ENCODE measurements around the gene GAREM1.
"Not testable (repeated sequence)": the region's sequence is repeated elsewhere in the genome, so short reads cannot be mapped to it uniquely, and the experiment has no call there.

The GAREM1 gene

GRCh38 chr18:32368991-32369390, 101.7 kb downstream of the GAREM1 start:
- DNase-seq (ENCODE audit: low spot score) = no peak

DNA sequence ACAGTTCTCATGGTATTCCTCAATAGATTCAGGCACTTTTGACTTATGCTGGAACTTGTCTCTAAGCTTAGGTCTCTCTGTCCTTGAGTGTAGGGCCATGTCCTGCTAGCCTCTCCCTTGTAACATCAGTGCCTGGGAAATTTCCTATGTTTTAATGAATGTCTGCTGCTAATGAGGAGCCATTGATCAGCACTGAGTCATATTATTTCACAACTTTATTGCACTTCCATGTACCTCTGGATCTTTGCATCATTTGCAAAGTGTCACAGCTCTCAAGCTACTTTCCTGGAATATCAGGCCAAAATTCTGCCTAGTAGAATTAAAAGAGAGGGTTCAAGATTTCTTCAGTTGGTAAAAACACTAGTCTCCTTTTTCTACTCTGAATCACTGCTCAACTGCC, 102.5 kb downstream of the GAREM1 start:
- DNase-seq (ENCODE audit: low spot score) = no peak

DNA sequence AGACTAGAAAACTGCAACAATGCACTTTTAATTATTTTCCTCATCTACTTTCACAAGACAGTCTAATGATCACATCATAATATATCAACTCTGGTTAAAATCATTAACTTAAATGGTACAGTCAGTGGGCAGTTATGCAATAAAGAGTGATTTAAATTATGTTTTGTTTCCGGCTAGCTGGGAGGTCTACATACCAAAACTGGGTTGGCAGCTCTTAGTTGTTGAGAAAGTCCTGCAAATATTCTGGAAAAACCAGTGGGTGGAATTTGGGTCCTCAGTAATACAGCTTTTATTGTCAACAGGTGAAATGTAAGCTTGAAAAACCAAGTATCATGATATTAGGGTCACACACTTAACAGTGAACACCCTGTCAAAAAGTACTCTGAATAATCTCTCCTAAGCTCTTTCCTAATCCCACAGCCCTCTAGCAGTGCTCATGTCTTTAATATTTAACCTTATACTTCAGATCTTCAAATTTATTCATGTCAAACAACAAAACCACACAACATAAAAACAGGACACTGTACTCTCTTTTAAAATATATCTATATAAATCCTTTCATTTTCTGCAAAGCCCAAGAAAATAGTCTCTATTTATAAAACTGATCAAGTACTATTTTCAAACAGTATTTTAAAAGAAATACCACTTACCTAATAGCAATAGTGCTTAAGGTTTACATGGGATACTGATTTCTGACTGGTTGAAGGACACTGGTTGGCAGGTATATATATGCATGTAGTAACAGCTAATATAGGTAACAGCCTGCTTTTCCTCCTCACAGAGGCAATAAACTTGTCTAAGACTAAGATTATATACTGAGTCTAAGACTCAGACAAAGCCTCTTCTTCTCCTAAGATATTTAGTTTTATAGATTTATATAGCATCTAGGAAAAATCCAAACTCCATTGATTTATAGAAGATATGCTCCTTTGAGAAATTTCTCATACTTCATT, 103.8 kb downstream of the GAREM1 start:
- DNase-seq (ENCODE audit: low spot score) = no peak

- DNase-seq (ENCODE audit: low spot score) = no peak
Observed at GRCh38 chr18:32362484-32362883, 108.2 kb downstream of the GAREM1 start.

- peak; percentile 45 for DNase-seq (ENCODE audit: low spot score)
Observed at GRCh38 chr18:32360682-32361345, 109.9 kb downstream of the GAREM1 start.

DNA sequence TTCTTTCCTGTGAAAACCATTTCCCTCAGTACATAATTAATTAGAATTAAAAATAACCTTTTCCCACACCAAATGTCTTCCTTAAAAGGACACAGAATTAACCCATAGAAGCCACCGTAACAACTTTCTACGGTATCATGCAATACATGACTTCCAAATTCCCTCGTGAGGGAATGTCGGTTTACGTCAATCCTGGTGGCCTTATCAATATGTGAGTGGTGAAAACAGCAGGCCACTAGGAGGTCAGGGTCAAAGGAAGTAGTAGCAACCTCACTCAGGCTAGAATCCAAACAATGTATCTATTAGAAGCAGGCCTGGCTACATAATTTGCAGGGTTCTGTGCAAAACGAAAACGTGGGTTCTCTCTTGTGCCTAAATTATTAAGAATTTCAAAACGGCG, 112.2 kb downstream of the GAREM1 start:
- DNase-seq (ENCODE audit: low spot score) = no peak

DNA sequence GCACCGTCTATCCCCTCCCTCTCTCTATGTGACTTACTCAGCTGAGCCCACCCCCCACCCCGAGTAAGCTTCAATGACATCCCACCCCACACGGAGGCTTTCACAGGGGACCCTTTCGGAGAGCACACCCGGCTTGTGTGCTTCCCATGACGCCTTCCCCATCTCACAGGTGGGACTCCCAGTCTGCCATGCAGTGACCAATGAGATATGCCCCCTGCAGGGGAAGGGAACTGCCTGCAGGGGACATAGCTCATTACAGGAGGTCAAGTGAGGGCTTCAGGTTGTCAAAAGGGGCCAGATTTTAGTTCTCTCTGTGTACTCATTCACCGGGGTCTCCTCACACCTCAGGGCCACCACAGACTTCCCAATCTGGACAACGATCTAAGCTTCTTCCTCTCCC, 112.6 kb downstream of the GAREM1 start:
- no peak for DNase-seq (ENCODE audit: low spot score)

DNA sequence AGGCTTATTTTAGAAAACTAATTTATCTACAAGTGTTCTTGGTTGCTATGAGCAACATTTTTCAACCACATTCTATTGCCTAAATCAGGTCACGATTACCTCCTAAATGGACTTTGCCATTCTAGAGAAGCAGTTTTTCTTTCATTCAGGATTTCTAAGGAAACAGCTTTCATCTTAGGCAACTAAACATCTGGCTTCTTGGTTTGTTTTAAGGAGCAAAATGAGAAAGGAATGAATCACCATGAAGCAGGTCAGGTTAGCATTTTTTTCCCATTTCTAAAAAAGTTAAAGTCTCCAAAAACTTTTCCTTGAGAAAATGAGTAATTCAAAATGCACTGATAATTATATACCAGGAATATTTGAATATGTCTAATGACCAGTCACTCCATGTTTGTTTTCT, 114.8 kb downstream of the GAREM1 start:
- DNase-seq (ENCODE audit: low spot score) = no peak

DNA sequence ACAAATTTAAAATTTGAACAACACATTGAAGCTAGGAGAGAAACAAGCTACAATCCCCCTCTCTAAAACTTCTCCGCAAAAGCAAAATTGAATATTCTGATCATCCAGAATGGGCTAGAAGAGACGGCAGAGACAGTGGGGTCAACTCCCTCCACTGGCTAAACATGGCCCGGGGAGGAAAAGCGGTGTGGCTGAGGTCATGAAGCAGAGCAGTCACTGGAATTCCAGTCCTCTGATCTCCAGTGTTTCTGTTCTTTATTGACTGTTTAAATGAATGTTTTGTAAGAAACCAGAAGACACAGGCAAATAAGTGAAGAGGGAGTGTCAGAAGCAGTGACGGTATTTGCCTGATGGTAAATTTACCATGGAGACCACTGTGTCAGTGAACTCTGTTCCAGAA, 116.2 kb downstream of the GAREM1 start:
- DNase-seq (ENCODE audit: low spot score) = no peak

DNA sequence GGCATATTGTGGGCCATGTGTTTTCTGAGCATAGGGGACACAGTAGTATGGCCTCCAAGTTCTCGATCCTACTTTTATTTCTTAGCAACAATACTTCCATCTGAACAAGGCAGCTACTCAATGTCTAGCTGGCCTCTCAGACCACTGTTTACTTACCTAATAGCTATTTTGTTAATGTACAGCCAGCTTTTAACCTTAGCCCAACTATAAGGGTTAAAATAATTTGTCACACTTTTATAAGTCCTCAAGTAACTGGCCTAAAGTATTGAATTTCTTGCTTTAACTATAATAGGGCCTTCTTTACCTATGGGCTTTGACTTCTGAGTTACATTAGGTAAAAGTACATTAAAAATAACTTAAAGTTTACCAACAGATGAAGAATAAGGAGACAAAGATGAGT, 117.4 kb downstream of the GAREM1 start:
- DNase-seq (ENCODE audit: low spot score) = no peak

DNA sequence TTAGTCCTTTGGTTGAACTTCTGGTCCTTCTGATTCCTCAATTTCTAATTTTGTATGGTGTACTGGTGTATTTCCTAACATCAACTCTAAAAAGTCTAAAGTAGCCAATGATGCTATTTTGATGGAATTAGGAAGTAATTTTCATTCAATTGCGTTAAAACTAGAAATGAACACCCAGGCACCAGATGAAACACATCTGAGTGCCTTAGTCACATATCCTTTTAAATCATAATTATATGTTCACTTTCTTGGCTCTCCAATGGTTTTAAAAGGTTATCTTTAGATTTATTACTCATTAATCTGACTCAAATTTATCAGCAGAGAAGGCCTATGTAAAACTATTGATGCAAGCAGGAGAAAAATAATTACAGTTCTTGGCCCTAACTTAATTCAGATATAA, 119.7 kb downstream of the GAREM1 start:
- no peak for DNase-seq (ENCODE audit: low spot score)

- no peak for DNase-seq (ENCODE audit: low spot score)
Observed at GRCh38 chr18:32349728-32350395, 120.8 kb downstream of the GAREM1 start.

- no peak for DNase-seq (ENCODE audit: low spot score)
Observed at GRCh38 chr18:32346671-32347070, 124.0 kb downstream of the GAREM1 start.

- DNase-seq (ENCODE audit: low spot score) = peak; percentile 58
Observed at GRCh38 chr18:32343634-32344033, 127.0 kb downstream of the GAREM1 start.

- DNase-seq (ENCODE audit: low spot score) = not testable (repeated sequence)
Observed at GRCh38 chr18:32341112-32341511, 129.6 kb downstream of the GAREM1 start.

DNA sequence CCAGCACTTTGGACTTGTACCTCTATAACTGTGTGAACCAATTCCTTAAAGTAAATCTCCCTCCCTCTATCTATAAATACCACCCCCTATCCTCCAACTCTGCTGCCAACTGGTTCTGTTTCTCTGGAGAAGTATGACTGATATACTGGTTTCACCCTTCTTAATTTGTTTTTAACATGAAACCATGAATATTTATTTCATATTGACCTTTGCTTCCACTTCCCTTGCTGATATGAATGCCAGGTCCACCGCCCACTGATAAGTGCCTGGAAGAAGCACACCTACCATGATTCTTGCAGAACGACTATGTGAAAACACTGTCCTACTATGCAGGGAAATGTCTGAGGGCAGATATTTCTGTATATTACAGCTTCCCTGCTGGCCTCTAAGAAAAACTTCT, 131.6 kb downstream of the GAREM1 start:
- DNase-seq (ENCODE audit: low spot score) = no peak

DNA sequence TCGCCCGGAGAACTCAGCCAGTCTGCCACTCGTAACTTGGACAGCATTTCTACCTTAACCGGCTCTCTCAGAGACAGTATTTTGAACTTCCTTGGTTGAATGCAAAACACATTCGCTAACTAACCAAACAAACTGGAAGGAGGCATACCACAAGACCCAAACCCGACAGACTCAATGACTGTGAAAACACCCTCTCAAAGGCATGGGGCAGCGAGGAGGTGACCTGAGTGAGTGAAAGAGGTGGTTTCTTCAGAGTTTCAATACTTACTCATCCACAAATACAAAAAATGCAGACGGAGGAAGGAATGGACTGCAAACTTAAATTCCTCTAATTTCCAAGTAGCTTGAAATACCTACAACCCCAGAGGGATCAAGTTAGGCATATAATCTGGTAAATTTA, 132.9 kb downstream of the GAREM1 start:
- DNase-seq (ENCODE audit: low spot score) = no peak

DNA sequence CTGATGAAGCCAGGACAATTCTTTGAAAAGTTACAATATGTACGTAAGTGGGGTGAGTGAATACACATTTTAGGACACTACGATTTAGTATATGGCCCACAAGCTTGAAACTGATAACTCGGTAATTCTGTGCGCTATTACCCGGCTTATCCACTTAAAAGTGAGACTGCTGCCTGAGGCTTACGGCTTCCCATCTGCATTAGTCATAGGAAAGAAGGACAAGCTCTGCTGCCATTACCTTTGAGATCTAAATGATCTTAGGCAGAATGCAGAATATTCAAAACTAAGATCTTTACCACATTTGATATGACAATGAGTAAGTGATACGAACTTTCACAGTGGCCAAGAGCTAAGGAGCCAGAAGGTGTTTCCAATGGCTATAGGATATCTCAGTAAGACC, 133.3 kb downstream of the GAREM1 start:
- no peak for DNase-seq (ENCODE audit: low spot score)

DNA sequence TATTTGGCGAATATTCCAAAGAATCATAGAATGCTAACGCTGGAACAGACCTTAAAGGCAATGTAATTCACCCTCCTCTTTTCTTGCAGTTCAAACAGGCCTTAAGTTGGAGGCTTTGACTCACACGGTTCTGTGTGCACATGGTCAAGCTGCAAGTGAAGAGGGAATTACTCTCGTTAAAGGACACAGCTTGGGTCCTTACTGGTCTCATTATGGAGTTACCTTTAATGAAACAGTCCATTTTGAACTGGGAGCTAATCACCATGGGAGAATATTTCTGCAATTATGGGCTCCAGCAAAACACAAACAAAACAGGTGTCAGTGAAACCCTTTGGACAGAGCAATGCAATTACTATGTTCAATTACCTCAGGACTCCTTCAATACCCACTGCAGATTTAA, 135.5 kb downstream of the GAREM1 start:
- DNase-seq (ENCODE audit: low spot score) = no peak

DNA sequence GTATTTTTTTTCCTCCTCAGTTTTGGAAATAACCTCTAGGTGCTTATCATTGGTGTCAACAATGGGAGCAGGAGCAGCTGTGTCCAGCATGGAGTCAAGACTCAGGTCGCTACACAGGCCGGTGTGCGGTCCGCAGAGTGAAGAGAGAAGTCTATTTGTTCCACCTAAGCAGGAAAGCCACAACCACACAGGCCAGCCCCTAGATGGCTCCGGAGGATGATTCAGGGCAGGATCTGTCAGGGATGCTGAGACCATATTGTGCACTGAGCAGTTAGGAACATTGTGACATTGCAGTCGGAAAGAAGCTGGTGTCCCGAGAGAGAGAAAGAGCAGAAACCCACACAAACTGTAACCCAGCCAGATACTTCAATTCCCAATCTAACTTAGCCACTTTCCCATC, 136.9 kb downstream of the GAREM1 start:
- peak; percentile 47 for DNase-seq (ENCODE audit: low spot score)

- DNase-seq (ENCODE audit: low spot score) = no peak
Observed at GRCh38 chr18:32332708-32333107, 138.0 kb downstream of the GAREM1 start.

DNA sequence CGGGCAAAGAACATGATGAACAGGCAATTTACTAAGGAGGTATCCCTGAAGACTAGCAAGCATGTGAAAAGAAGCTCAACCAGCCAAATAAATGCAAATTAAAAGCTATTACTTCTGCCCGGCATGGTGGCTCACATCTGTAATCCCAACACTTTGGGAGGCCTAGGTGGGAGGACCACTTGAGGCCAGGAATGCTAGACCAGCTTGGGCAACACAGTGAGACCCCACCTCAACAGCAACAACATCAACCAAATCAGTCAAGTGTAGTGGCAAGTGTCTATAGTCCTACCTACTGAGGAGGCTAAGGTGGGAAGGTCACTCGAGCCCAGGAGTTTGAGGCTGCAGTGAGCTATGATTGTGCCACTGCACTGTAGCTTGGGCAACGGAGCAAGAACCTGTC, 141.7 kb downstream of the GAREM1 start:
- DNase-seq (ENCODE audit: low spot score) = no peak

- DNase-seq (ENCODE audit: low spot score) = no peak
Observed at GRCh38 chr18:32328379-32328778, 142.3 kb downstream of the GAREM1 start.
